Thoracic aorta (tissue), 2 donors: Measurements from ENCODE around the gene NVL. TPM values are rescaled to one million over a fixed set of nuclear protein-coding genes. Genes with fewer than 3 reads are reported as not detected.

Experiments
- ATAC-seq: fragments of 150-250 bp; one replicate; pipeline ENCODE4 v1.8.0; 2017; ENCODE audit warnings: low read depth; ENCODE audit not compliant: insufficient number of reproducible peaks, low FRiP score
- DNase-seq: peaks from one replicate; pipeline ENCODE4 v3.0.0-alpha.2; 2020; ENCODE audit warnings: low spot score
- H3K27ac ChIP-seq, 2 donors: fragments of 200-600 bp; sonication (generic); 1 replicate in 1 of 2; 2 replicates in 1 of 2; pipeline ENCODE4 v1.5.1; 2016; ENCODE audit warnings: mild to moderate bottlenecking in 2 of 2, moderate library complexity in 2 of 2
- H3K27me3 ChIP-seq: fragments of 200-600 bp; sonication (generic); replicated peaks from 2 replicates; pipeline ENCODE4 v1.6.0; 2016; ENCODE audit warnings: mild to moderate bottlenecking; ENCODE audit not compliant: insufficient read depth
- H3K36me3 ChIP-seq: fragments of 200-600 bp; sonication (generic); one replicate; pipeline ENCODE4 v1.5.1; 2016
- H3K4me1 ChIP-seq, 2 donors: fragments of 200-600 bp; sonication (generic); 1 replicate in 1 of 2; 2 replicates in 1 of 2; pipeline versions ENCODE4 v1.5.1 to v1.6.0; 2016; ENCODE audit warnings: low read depth in 2 of 2, mild to moderate bottlenecking in 1 of 2; ENCODE audit not compliant: control insufficient read depth in 1 of 2
- H3K4me3 ChIP-seq: fragments of 200-600 bp; sonication (generic); 2 replicates; pipeline ENCODE4 v1.5.1; 2016; ENCODE audit warnings: mild to moderate bottlenecking
- H3K9me3 ChIP-seq: fragments of 200-600 bp; sonication (generic); 2 replicates; pipeline ENCODE4 v1.5.1; 2016
- total RNA-seq, 2 donors: library from RNA; depleted of rRNA; stranded (reverse); fragments of >200 nt; gene quantifications; one replicate each; pipeline versions ENCODE4 v1.1.0 to v1.2.3, GENCODE V29; 2016
- TF ChIP-seq, protein P1 (sequence below): fragments of 200-600 bp; sonication (generic); IDR thresholded peaks from one replicate; pipeline ENCODE4 v1.5.1; 2019; ENCODE audit warnings: antibody characterized with exemption

Gene NVL
- total RNA-seq, 2 donors from 2014 or later: 11.6 to 30.7 TPM

DNA sequence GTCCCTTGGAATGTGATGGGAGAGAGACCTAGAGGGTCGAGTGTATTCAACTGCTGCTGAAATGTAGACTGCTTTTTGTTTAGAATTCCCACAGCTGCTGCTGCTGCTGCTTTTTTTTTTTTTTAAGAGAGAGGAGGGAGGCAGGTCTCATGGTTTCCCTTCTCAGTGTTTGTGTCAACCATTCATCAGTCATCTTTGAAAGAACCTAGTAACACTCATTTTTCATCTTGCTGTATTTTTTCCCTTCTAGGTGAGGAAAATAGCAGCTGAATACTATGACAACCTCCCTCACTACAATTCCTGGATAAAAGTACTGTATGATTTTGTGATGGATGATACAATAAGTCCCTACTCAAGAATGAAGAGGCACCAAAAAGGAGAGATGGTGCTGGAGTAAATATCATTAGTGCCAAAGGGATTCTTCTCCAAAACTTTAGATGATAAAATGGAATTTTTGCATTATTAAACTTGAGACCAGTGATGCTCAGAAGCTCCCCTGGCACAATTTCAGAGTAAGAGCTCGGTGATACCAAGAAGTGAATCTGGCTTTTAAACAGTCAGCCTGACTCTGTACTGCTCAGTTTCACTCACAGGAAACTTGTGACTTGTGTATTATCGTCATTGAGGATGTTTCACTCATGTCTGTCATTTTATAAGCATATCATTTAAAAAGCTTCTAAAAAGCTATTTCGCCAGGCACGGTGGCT is 137.7 kb downstream of the NVL start:
- Histone ChIP-seq H3K27me3 (no peaks in the 10 kb centered on the region), H3K9me3 (no peaks in the 10 kb centered on the region), H3K36me3 (peaks cover 17% of the 10 kb centered on the region), H3K4me3 (no peak overlapping the region), H3K4me1 (no peaks in the 10 kb centered on the region), H3K27ac (no peak overlapping the region)
- DNase-seq (no peak), ATAC-seq (no peak)
- TF ChIP-seq, protein P1, sequence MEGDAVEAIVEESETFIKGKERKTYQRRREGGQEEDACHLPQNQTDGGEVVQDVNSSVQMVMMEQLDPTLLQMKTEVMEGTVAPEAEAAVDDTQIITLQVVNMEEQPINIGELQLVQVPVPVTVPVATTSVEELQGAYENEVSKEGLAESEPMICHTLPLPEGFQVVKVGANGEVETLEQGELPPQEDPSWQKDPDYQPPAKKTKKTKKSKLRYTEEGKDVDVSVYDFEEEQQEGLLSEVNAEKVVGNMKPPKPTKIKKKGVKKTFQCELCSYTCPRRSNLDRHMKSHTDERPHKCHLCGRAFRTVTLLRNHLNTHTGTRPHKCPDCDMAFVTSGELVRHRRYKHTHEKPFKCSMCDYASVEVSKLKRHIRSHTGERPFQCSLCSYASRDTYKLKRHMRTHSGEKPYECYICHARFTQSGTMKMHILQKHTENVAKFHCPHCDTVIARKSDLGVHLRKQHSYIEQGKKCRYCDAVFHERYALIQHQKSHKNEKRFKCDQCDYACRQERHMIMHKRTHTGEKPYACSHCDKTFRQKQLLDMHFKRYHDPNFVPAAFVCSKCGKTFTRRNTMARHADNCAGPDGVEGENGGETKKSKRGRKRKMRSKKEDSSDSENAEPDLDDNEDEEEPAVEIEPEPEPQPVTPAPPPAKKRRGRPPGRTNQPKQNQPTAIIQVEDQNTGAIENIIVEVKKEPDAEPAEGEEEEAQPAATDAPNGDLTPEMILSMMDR: no peak

DNA sequence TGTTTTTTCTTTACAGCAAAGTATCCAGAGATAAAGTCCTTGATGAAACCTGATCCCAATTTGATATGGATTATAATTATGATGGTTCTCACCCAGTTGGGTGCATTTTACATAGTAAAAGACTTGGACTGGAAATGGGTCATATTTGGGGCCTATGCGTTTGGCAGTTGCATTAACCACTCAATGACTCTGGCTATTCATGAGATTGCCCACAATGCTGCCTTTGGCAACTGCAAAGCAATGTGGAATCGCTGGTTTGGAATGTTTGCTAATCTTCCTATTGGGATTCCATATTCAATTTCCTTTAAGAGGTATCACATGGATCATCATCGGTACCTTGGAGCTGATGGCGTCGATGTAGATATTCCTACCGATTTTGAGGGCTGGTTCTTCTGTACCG is 140.4 kb downstream of the NVL start:
- ATAC-seq: no peak
- Histone ChIP-seq H3K36me3 (peaks cover 17% of the 10 kb centered on the region), H3K27me3 (no peaks in the 10 kb centered on the region), H3K27ac (no peak overlapping the region), H3K4me3 (no peak overlapping the region), H3K4me1 (peaks cover 15 to 26% of the 10 kb centered on the region in 2 donors), H3K9me3 (no peaks in the 10 kb centered on the region)
- TF ChIP-seq, protein P1: no peak
- DNase-seq: no peak

DNA sequence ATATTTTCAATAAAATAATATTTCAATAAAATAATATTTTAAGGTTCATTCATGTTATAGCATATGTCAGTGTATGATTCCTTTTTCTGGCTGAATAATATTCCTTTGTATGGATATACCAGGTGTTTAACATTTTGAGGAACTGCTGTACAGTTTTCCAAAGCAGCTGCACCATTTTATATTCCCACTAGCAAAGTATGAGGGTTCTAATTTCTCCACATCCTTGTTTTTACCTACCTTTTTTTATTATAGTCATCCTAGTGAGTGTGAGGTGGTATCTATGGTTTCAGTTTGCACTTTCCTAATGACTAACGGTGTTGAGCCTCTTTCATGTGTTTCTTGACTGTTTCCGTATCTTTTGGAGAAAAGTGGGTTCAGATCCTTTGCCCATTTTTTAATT is 141.7 kb downstream of the NVL start:
- H3K9me3 ChIP-seq: no peaks in the 10 kb centered on the region
- peaks cover 17% of the 10 kb centered on the region for H3K36me3 ChIP-seq
- ATAC-seq (no peak), DNase-seq (no peak)
- H3K27ac ChIP-seq: no peak overlapping the region
- TF ChIP-seq, protein P1: no peak
- no peaks in the 10 kb centered on the region for H3K27me3 ChIP-seq
- H3K4me1 ChIP-seq: peaks cover 19 to 28% of the 10 kb centered on the region in 2 donors
- H3K4me3 ChIP-seq: no peak overlapping the region

DNA sequence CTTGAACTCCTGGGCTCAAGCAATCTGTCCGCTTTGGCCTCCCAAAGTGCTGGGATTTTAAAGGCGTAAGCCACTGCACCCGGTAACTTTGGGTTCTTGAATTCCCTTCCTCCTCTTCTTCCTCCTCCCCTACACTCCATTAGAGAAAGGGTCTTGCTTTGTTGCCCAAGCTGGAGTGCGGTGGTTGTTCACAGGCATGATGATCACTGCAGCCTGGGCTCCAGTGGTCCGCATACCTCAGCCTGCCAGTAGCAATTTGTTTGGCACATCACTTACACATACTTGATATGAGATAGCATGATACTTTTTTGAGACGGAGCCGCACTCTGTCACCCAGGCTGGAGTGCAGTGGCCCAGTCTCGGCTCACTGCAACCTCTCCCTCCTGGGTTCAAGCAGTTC is 144.8 kb downstream of the NVL start:
- TF ChIP-seq, protein P1: no peak
- no peaks in the 10 kb centered on the region for H3K36me3 ChIP-seq
- ATAC-seq (no peak), DNase-seq (no peak)
- H3K9me3 ChIP-seq: no peaks in the 10 kb centered on the region
- no peak overlapping the region for H3K27ac ChIP-seq
- no peaks in the 10 kb centered on the region for H3K27me3 ChIP-seq
- peaks cover 25 to 35% of the 10 kb centered on the region in 2 donors for H3K4me1 ChIP-seq
- no peak overlapping the region for H3K4me3 ChIP-seq

DNA sequence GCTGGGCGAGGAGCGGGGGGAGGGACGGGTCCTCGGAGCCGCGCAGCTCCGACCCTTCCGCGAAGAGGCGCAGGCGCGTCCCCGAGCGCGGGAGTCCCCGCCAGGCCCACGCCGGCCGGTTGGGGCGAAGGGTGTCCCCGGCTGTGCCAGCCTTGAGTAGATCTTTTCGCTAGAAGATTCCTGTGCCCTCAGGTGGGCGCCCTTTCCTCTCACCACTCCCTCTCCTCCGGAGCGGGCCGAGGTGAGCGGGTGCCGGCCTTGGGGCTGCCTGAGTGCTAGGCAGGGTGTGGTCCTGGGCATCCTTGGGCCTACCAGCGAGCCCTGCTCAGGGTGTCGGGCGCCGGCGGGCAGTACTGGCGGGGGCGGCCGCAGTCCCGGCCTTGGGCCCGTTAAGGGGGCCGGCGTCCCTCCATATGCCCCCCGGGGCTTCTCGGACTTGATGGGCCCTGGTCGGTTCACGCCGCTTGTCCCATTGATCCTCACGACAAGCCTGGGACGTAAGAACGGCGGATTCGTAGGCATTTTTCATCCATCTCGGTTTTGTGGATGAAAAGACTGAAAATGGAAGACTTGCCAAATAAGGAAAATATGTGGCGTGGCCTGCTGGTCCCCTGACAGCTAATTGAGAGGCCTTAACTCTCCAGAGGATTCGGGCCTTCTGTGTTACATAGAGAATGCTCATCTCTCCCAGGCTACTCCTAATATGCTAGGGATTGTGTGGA is 146.2 kb downstream of the NVL start:
- Histone ChIP-seq H3K27me3 (no peaks in the 10 kb centered on the region), H3K4me3 (peak overlapping the region; percentile 99), H3K9me3 (no peaks in the 10 kb centered on the region), H3K4me1 (peaks cover 25 to 35% of the 10 kb centered on the region in 2 donors), H3K36me3 (no peaks in the 10 kb centered on the region), H3K27ac (peak overlapping the region; percentile 96 to 99)
- TF ChIP-seq, protein P1: no peak
- ATAC-seq (peak; percentile 51), DNase-seq (no peak)
